H1 (cell line): ENCODE data around the gene PSMC3IP. TPM values are rescaled to one million over a fixed set of nuclear protein-coding genes. Genes with fewer than 3 reads are reported as not detected.

ENCODE experiments used
- CTCF ChIA-PET: fragments of 300-600 bp; sonication (Branson Sonifier 250); formaldehyde crosslinking; loops from one replicate; lab custom pipeline; 2021; ENCODE audit not compliant: partially characterized antibody; lab: Charles Lee
- POLR2A ChIA-PET: fragments of 300-600 bp; sonication (Branson Sonifier 250); formaldehyde crosslinking; loops from one replicate; lab custom pipeline; 2021; ENCODE audit warnings: inconsistent platforms; ENCODE audit not compliant: partially characterized antibody; lab: Charles Lee
- DNase-seq, 2 experiments: peaks; one replicate each; pipeline versions ENCODE4 v3.0.0 to v3.0.0-alpha.2; 2010 to 2022; ENCODE audit warnings: low spot score in 2 of 2, low read depth in 1 of 2, mixed read lengths in 1 of 2
- FAIRE-seq: peaks from 2 replicates; lab custom pipeline; 2011; peaks lifted over from hg19 to GRCh38; lab: Jason Lieb, UNC
- H2AFZ ChIP-seq: 2 replicates; pipeline ENCODE4 v1.8.1; 2012; ENCODE audit warnings: low read length, inconsistent platforms
- H2AK5ac ChIP-seq: 2 replicates; pipeline ENCODE4 v1.6.1; 2013; ENCODE audit warnings: low read depth, low read length
- H2BK120ac ChIP-seq: replicated peaks from 2 replicates; pipeline ENCODE3; 2013; ENCODE audit warnings: low read depth, low read length, inconsistent platforms
- H2BK12ac ChIP-seq: 2 replicates; pipeline ENCODE4 v1.6.1; 2013; ENCODE audit warnings: low read depth, low read length
- H2BK15ac ChIP-seq: 2 replicates; pipeline ENCODE4 v1.6.1; 2013; ENCODE audit warnings: low read length
- H2BK20ac ChIP-seq: 2 replicates; pipeline ENCODE4 v1.6.1; 2013; ENCODE audit warnings: low read length
- H2BK5ac ChIP-seq: 2 replicates; pipeline ENCODE4 v1.6.1; 2013; ENCODE audit warnings: low read depth, low read length
- H3K14ac ChIP-seq: 2 replicates; pipeline ENCODE4 v1.6.1; 2013; ENCODE audit warnings: inconsistent platforms; ENCODE audit not compliant: insufficient read length
- H3K18ac ChIP-seq: 2 replicates; pipeline ENCODE4 v1.6.1; 2013; ENCODE audit warnings: low read length; ENCODE audit errors: extremely low read depth
- H3K23ac ChIP-seq: 2 replicates; pipeline ENCODE4 v1.6.1; 2013; ENCODE audit warnings: inconsistent platforms; ENCODE audit not compliant: insufficient read length
- H3K23me2 ChIP-seq: 2 replicates; pipeline ENCODE4 v1.6.1; 2013; ENCODE audit warnings: low read depth, low read length
- H3K27ac ChIP-seq: 2 replicates; pipeline ENCODE4 v1.6.1; 2011; ENCODE audit warnings: low read depth, low read length, inconsistent platforms
- H3K27me3 ChIP-seq, 4 experiments: replicated peaks in 1 of 4; 1 replicate in 1 of 4; 2 replicates in 3 of 4; pipeline versions ENCODE4 v1.6.1 to v1.8.1; 2011 to 2013; ENCODE audit warnings: low read length in 3 of 4, mild to moderate bottlenecking in 3 of 4, inconsistent platforms in 2 of 4, mixed read lengths in 2 of 4, moderate library complexity in 1 of 4; ENCODE audit not compliant: control insufficient read depth in 3 of 4, insufficient read depth in 3 of 4; ENCODE audit errors: extremely low read depth in 1 of 4
- H3K36me3 ChIP-seq, 4 experiments: 2 replicates each; pipeline versions ENCODE4 v1.6.1 to v1.8.1; 2011 to 2013; ENCODE audit warnings: mild to moderate bottlenecking in 4 of 4, low read length in 3 of 4, moderate library complexity in 2 of 4, control low read depth in 1 of 4, inconsistent platforms in 1 of 4; ENCODE audit not compliant: insufficient read depth in 4 of 4, control insufficient read depth in 2 of 4
- H3K4ac ChIP-seq: replicated peaks from 2 replicates; pipeline ENCODE3; 2013; ENCODE audit warnings: low read length, low read depth, mixed read lengths, inconsistent platforms; ENCODE audit not compliant: insufficient read length
- H3K4me1 ChIP-seq, 4 experiments: replicated peaks in 1 of 4; 1 replicate in 1 of 4; 2 replicates in 3 of 4; pipeline versions ENCODE4 v1.6.1 to v1.8.1; 2011 to 2013; ENCODE audit warnings: low read length in 3 of 4, inconsistent platforms in 2 of 4, mixed read lengths in 1 of 4; ENCODE audit not compliant: insufficient read depth in 4 of 4, control insufficient read depth in 3 of 4
- H3K4me2 ChIP-seq, 2 experiments: 2 replicates each; pipeline versions ENCODE4 v1.6.1 to v1.8.1; 2011 to 2013; ENCODE audit warnings: low read depth in 2 of 2, low read length in 2 of 2, control low read depth in 1 of 2, inconsistent platforms in 1 of 2, mild to moderate bottlenecking in 1 of 2; ENCODE audit not compliant: insufficient read depth in 1 of 2
- H3K4me3 ChIP-seq, 4 experiments: fragments of 200-600, 300-600 bp in 1 of 4; sonication (generic), shearing (Covaris generic), sonication (Bioruptor Twin) in 1 of 4; 2 replicates each; pipeline versions ENCODE4 v1.5.1 to v1.8.1; 2011 to 2016; ENCODE audit warnings: low read length in 4 of 4, low read depth in 3 of 4, control low read depth in 2 of 4, inconsistent platforms in 2 of 4, mild to moderate bottlenecking in 2 of 4, mixed read lengths in 1 of 4, moderate library complexity in 1 of 4; ENCODE audit not compliant: insufficient read depth in 2 of 4; ENCODE audit errors: extremely low read depth in 1 of 4
- H3K56ac ChIP-seq: replicated peaks from 2 replicates; pipeline ENCODE3; 2013; ENCODE audit warnings: low read depth, mild to moderate bottlenecking, mixed read lengths, low read length, inconsistent platforms; ENCODE audit not compliant: insufficient read length
- H3K79me1 ChIP-seq: 2 replicates; pipeline ENCODE4 v1.6.1; 2013; ENCODE audit warnings: low read depth, low read length, control low read depth
- H3K79me2 ChIP-seq, 2 experiments: 2 replicates each; pipeline versions ENCODE4 v1.6.1 to v1.8.1; 2012 to 2013; ENCODE audit warnings: low read length in 2 of 2, mild to moderate bottlenecking in 2 of 2, inconsistent platforms in 1 of 2; ENCODE audit not compliant: insufficient read depth in 2 of 2, control insufficient read depth in 1 of 2
- H3K9ac ChIP-seq, 4 experiments: replicated peaks in 1 of 4; 1 replicate in 1 of 4; 2 replicates in 3 of 4; pipeline versions ENCODE4 v1.6.1 to v1.8.1; 2011 to 2013; ENCODE audit warnings: low read depth in 3 of 4, low read length in 3 of 4, control low read depth in 2 of 4, mild to moderate bottlenecking in 2 of 4, moderate library complexity in 2 of 4, inconsistent platforms in 1 of 4; ENCODE audit errors: extremely low read depth in 1 of 4
- H3K9me3 ChIP-seq, 2 experiments: 2 replicates each; pipeline versions ENCODE4 v1.6.1 to v1.8.1; 2012 to 2013; ENCODE audit warnings: mild to moderate bottlenecking in 2 of 2, moderate library complexity in 2 of 2, control low read depth in 1 of 2, inconsistent platforms in 1 of 2, low read depth in 1 of 2, low read length in 1 of 2, mixed read lengths in 1 of 2; ENCODE audit not compliant: insufficient read depth in 2 of 2
- H4K20me1 ChIP-seq, 2 experiments: replicated peaks in 1 of 2; 2 replicates each; pipeline versions ENCODE3 to v1.8.1; 2011 to 2013; ENCODE audit warnings: inconsistent platforms in 2 of 2, low read length in 2 of 2, mild to moderate bottlenecking in 1 of 2; ENCODE audit not compliant: insufficient read depth in 2 of 2, control insufficient read depth in 1 of 2
- H4K5ac ChIP-seq: 2 replicates; pipeline ENCODE4 v1.6.1; 2013; ENCODE audit warnings: low read length, low read depth, mixed read lengths, inconsistent platforms; ENCODE audit not compliant: insufficient read length
- H4K8ac ChIP-seq: 2 replicates; pipeline ENCODE4 v1.8.0; 2013; ENCODE audit warnings: mild to moderate bottlenecking, moderate library complexity, low read length, inconsistent platforms; ENCODE audit not compliant: insufficient read depth; ENCODE audit errors: extremely low read depth
- H4K91ac ChIP-seq: replicated peaks from 2 replicates; pipeline ENCODE3; 2013; ENCODE audit warnings: low read length, mixed read lengths, inconsistent platforms; ENCODE audit not compliant: insufficient read length
- KDM4A ChIP-seq: IDR thresholded peaks from one replicate; pipeline ENCODE4 v1.7.1; 2012; ENCODE audit warnings: low read depth, mild to moderate bottlenecking, moderate library complexity, low read length, inconsistent platforms; ENCODE audit not compliant: severe bottlenecking
- RXRA ChIP-seq: IDR thresholded peaks from 2 replicates; pipeline ENCODE4 v1.6.1; 2011; ENCODE audit warnings: low read depth, mild to moderate bottlenecking, low read length, moderate library complexity; ENCODE audit not compliant: insufficient read depth
- whole genome bisulfite sequencing, 2 experiments: shearing (Covaris generic) in 1 of 2; methylation state at CpG; one replicate each; pipeline versions ENCODE4 v1.1.6 to v1.1.7; 2013 to 2015; ENCODE audit warnings: low lambda C conversion rate in 2 of 2, mixed read lengths in 2 of 2, inconsistent platforms in 1 of 2, low coverage in 1 of 2, missing lambda C conversion rate in 1 of 2; ENCODE audit not compliant: insufficient replicate concordance in 2 of 2, insufficient coverage in 1 of 2, insufficient read length in 1 of 2; ENCODE audit errors: extremely low coverage in 1 of 2, missing lambda C conversion rate in 1 of 2; 5-methylcytosine and 5-hydroxymethylcytosine counted together
- polyA plus RNA-seq, 7 experiments: library from polyadenylated mRNA; depleted of rRNA in 3 of 7; stranded (reverse) in 5 of 7; unstranded in 2 of 7; fragments of >200 nt in 5 of 7; fragments of 200-250 nt in 2 of 7; gene quantifications; 1 replicate in 5 of 7; 2 replicates in 1 of 7; 4 replicates in 1 of 7; pipeline versions ENCODE4 v1.2.1 to v1.2.3, GENCODE V29; 2011 to 2013; ENCODE audit warnings: missing spikeins in 2 of 7, mixed read lengths in 2 of 7
- total RNA-seq: library from RNA; stranded (reverse); fragmentation: NEBNext Ultra II Directional; extraction: Animal tissue kit (Norgen Biotek cat#: 25700); gene quantifications from 2 replicates; pipeline ENCODE4 v1.2.1, GENCODE V29; 2021

PSMC3IP gene
- total and polyA plus RNA-seq, 2 of the 8 experiments (the other 6 are each of a cell fraction or from before 2014, with no cell fraction given) = 11.5 to 21.9 TPM

DNA sequence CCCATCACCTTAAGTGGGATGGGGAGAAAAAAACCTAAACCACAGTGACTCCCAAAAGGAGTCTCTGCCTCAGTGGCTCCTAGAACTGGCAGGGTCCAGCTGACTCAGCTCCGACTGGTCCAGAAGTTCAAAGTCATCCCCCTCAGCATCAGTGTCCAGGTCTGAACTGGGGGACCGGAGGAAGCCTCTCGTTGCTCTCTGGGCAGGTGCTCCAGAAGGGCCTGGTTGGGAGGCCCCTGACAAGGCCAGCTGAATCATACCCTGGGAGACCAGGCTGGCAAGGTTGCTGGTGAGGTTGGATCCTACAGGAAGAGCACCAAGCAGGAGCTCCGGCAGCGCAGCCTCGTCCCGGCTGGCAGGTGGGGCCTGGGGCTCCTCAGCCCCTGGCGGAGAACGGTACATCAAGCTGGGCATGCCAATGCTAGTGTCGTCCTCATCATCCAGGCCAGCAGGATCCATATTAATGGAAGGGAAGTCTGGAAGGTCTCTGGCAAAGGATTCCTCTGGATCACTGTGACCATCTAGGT lies 4.3 kb upstream of the PSMC3IP start:
- FAIRE-seq (no peak), DNase-seq (no peak)
- Histone ChIP-seq H3K23ac (no peak overlapping the region), H4K91ac (no peak overlapping the region), H3K36me3 (peaks cover 14 to 47% (median 33%) of the 10 kb centered on the region in 4 experiments), H3K4ac (no peak overlapping the region), H3K79me2 (peaks cover 0 to 6% of the 10 kb centered on the region in 2 experiments; a peak in 2 of 4 replicates), H4K5ac (no peak overlapping the region), H2BK12ac (no peak overlapping the region), H2BK20ac (no peak overlapping the region), H3K9me3 (no peaks in the 10 kb centered on the region), H3K23me2 (peaks cover 6% of the 10 kb centered on the region), H3K4me1 (no peaks in the 10 kb centered on the region), H2BK120ac (no peak overlapping the region)
- POLR2A ChIA-PET = interaction anchor here (1.6 kb wide), 1 partner anchor 18 kb away, joined by 3 read pairs; no protein-coding TSS in a partner anchor
- TF ChIP-seq KDM4A = no peak
- no peak for TF ChIP-seq RXRA
- TF ChIP-seq, all 59 proteins: peak for 0
- no peak overlapping the region for H3K27ac ChIP-seq
- no peak overlapping the region for H2AFZ ChIP-seq
- no peak overlapping the region for H3K4me3 ChIP-seq
- no peak overlapping the region for H3K56ac ChIP-seq
- H2AK5ac ChIP-seq = no peak overlapping the region
- H2BK5ac ChIP-seq = no peak overlapping the region
- no peak overlapping the region for H2BK15ac ChIP-seq
- no peaks in the 10 kb centered on the region for H4K20me1 ChIP-seq
- no peaks in the 10 kb centered on the region for H3K79me1 ChIP-seq
- no peaks in the 10 kb centered on the region for H3K27me3 ChIP-seq
- no peak overlapping the region for H4K8ac ChIP-seq
- no peak overlapping the region for H3K18ac ChIP-seq
- 97% methylated on average over 10 of the region's 10 CpGs; no CpG with 5 or more reads in 1 of the 2 experiments for WGBS, 2 experiments
- no peak overlapping the region for H3K9ac ChIP-seq
- CTCF ChIA-PET = interaction anchor here (0.6 to 1.2 kb wide), 5 partner anchors 8 to 125 kb away, joined by 3 to 4 read pairs (median 3); no protein-coding TSS in a partner anchor
- H3K14ac ChIP-seq = no peak overlapping the region
- no peak overlapping the region for H3K4me2 ChIP-seq
